ENCODE results near the gene SLC12A7. TPM values are rescaled to one million over a fixed set of nuclear protein-coding genes. Genes with fewer than 3 reads are reported as not detected.
A peak's percentile ranks its signal among the peaks of the same experiment; 100 is the strongest.

SLC12A7 gene
- total and polyA plus RNA-seq, 9 of the 15 experiments (the other 6 are each of a cell fraction or from before 2014, with no cell fraction given) = 0.01 to 3.1 (median 0.56) TPM

- TF ChIP-seq, protein P1, sequence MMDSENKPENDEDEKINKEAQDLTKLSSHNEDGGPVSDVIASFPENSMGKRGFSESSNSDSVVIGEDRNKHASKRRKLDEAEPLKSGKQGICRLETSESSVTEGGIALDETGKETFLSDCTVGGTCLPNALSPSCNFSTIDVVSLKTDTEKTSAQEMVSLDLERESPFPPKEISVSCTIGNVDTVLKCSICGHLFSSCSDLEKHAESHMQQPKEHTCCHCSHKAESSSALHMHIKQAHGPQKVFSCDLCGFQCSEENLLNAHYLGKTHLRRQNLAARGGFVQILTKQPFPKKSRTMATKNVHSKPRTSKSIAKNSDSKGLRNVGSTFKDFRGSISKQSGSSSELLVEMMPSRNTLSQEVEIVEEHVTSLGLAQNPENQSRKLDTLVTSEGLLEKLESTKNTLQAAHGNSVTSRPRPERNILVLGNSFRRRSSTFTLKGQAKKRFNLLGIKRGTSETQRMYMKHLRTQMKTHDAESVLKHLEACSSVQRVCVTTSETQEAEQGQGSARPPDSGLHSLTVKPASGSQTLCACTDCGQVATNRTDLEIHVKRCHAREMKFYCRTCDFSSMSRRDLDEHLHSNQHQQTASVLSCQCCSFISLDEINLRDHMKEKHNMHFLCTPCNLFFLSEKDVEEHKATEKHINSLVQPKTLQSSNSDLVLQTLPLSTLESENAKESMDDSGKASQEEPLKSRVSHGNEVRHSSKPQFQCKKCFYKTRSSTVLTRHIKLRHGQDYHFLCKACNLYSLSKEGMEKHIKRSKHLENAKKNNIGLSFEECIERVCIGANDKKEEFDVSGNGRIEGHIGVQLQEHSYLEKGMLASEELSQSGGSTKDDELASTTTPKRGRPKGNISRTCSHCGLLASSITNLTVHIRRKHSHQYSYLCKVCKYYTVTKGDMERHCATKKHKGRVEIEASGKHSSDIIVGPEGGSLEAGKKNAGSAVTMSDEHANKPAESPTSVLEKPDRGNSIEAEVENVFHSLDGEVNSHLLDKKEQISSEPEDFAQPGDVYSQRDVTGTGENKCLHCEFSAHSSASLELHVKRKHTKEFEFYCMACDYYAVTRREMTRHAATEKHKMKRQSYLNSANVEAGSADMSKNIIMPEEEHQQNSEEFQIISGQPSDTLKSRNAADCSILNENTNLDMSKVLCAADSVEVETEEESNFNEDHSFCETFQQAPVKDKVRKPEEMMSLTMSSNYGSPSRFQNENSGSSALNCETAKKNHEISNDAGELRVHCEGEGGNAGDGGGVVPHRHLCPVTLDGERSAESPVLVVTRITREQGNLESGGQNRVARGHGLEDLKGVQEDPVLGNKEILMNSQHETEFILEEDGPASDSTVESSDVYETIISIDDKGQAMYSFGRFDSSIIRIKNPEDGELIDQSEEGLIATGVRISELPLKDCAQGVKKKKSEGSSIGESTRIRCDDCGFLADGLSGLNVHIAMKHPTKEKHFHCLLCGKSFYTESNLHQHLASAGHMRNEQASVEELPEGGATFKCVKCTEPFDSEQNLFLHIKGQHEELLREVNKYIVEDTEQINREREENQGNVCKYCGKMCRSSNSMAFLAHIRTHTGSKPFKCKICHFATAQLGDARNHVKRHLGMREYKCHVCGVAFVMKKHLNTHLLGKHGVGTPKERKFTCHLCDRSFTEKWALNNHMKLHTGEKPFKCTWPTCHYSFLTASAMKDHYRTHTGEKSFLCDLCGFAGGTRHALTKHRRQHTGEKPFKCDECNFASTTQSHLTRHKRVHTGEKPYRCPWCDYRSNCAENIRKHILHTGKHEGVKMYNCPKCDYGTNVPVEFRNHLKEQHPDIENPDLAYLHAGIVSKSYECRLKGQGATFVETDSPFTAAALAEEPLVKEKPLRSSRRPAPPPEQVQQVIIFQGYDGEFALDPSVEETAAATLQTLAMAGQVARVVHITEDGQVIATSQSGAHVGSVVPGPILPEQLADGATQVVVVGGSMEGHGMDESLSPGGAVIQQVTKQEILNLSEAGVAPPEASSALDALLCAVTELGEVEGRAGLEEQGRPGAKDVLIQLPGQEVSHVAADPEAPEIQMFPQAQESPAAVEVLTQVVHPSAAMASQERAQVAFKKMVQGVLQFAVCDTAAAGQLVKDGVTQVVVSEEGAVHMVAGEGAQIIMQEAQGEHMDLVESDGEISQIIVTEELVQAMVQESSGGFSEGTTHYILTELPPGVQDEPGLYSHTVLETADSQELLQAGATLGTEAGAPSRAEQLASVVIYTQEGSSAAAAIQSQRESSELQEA (IDR thresholded peaks at IDR 0.05; ENCODE audit: low read depth) = no peak
- TF ChIP-seq HNRNPLL (IDR thresholded peaks at IDR 0.05; ENCODE audit: low read depth, low read length, poor library complexity, severe bottlenecking) = no peak
- TF ChIP-seq YBX1 (IDR thresholded peaks at IDR 0.05) = no peak
- no peak for TF ChIP-seq RNF2 (IDR thresholded peaks at IDR 0.05)
- TF ChIP-seq, protein P2, sequence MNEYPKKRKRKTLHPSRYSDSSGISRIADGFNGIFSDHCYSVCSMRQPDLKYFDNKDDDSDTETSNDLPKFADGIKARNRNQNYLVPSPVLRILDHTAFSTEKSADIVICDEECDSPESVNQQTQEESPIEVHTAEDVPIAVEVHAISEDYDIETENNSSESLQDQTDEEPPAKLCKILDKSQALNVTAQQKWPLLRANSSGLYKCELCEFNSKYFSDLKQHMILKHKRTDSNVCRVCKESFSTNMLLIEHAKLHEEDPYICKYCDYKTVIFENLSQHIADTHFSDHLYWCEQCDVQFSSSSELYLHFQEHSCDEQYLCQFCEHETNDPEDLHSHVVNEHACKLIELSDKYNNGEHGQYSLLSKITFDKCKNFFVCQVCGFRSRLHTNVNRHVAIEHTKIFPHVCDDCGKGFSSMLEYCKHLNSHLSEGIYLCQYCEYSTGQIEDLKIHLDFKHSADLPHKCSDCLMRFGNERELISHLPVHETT (CRISPR knock-in tag; conservative IDR thresholded peaks at IDR 0.05 in 1 of 2, IDR thresholded peaks at IDR 0.05 in 1 of 2) = no peak
- TF ChIP-seq SMARCA4 (IDR thresholded peaks at IDR 0.05) = no peak
- peak; percentile 26; the same call in 1 of the 2 replicates for TF ChIP-seq MTA3 (IDR thresholded peaks at IDR 0.05; ENCODE audit: borderline replicate concordance)
- TF ChIP-seq ZNF324 (CRISPR knock-in tag; IDR thresholded peaks at IDR 0.05) = no peak
- no peak for TF ChIP-seq PCBP2 (IDR thresholded peaks at IDR 0.05; ENCODE audit: low read depth, low read length, poor library complexity, severe bottlenecking)
- no peak for TF ChIP-seq SMARCB1 (IDR thresholded peaks at IDR 0.05; ENCODE audit: insufficient read length, low read depth)
- TF ChIP-seq SRF (CRISPR knock-in tag; IDR thresholded peaks at IDR 0.05) = no peak
- no peak for TF ChIP-seq WHSC1 (IDR thresholded peaks at IDR 0.05; ENCODE audit: low read length)
- TF ChIP-seq PPARD (CRISPR knock-in tag; IDR thresholded peaks at IDR 0.05) = no peak
- peak; percentile 91 for TF ChIP-seq TFE3 (CRISPR knock-in tag; IDR thresholded peaks at IDR 0.05)
- no peak for TF ChIP-seq RBM25 (IDR thresholded peaks at IDR 0.05; ENCODE audit: low read depth, low read length, severe bottlenecking)
- peak; percentile 85 for TF ChIP-seq RAD51 (IDR thresholded peaks at IDR 0.05; ENCODE audit: borderline replicate concordance, low read depth)
Measured at GRCh38 chr5:1111727-1112289, at the start of gene SLC12A7 (continued).

Measured in K562 (cell line).